ENCODE results near the gene MET. TPM values are rescaled to one million over a fixed set of nuclear protein-coding genes. Genes with fewer than 3 reads are reported as not detected.

Gene MET
- total RNA-seq, 2 experiments from 2014 or later, result 0.16 to 0.27 TPM

GRCh38 chr7:116724560-116725231 lies 52.7 kb downstream of the MET start:
- Mint-ChIP-seq H3K36me3 (ENCODE audit: low read depth) (no peaks in the 10 kb centered on the region), H3K27me3 (no peaks in the 10 kb centered on the region), H3K4me3 (no peak overlapping the region), H3K9me3 (no peaks in the 10 kb centered on the region), H3K27ac (no peak overlapping the region), H3K4me1 (ENCODE audit: low read depth) (no peaks in the 10 kb centered on the region)
- ChIA-PET CTCF (no interaction called here), POLR2A (no interaction called here)
- ATAC-seq (no peak), DNase-seq (no peak)
- TF ChIP-seq CTCF (IDR thresholded peaks at IDR 0.05), result no peak
- intact Hi-C loops (cut with micrococcal nuclease), result no loop called here

DNA sequence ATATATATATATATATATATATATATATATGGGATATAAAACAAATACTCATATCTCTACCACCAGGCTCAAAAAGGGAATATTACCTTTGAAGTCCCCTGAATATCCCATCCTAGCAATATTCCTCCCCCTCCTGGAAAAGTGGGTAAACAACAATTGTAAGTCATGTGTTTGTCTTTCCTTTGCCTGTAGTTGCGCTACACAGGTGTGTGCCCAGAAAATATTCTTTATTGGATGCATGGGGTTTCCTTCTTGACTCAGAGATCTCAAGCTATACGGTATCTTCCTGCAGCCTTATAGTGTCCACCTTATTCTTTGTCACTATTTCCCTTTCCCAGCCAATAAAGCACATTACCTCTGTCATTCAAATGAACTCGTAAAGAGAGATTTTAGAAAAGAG lies 54.2 kb downstream of the MET start:
- H3K9me3 Mint-ChIP-seq, result no peaks in the 10 kb centered on the region
- H3K4me3 Mint-ChIP-seq, result no peak overlapping the region
- TF ChIP-seq CTCF (IDR thresholded peaks at IDR 0.05), result no peak
- DNase-seq (no peak), ATAC-seq (no peak)
- no peaks in the 10 kb centered on the region for H3K4me1 Mint-ChIP-seq (ENCODE audit: low read depth)
- H3K27ac Mint-ChIP-seq, result no peak overlapping the region
- POLR2A ChIA-PET, result no interaction called here
- intact Hi-C loops (cut with micrococcal nuclease), result no loop called here
- CTCF ChIA-PET, result interaction anchor here (1.1 to 1.4 kb wide), 2 partner anchors 12 to 200 kb away, joined by 3 read pairs; no protein-coding TSS in a partner anchor
- H3K36me3 Mint-ChIP-seq (ENCODE audit: low read depth), result no peaks in the 10 kb centered on the region
- H3K27me3 Mint-ChIP-seq, result peaks cover 7% of the 10 kb centered on the region

GRCh38 chr7:116726713-116727431 lies 54.9 kb downstream of the MET start:
- ATAC-seq (no peak), DNase-seq (no peak)
- TF ChIP-seq CTCF (IDR thresholded peaks at IDR 0.05), result no peak
- Mint-ChIP-seq H3K27ac (no peak overlapping the region), H3K9me3 (no peaks in the 10 kb centered on the region), H3K4me3 (no peak overlapping the region), H3K27me3 (peaks cover 7% of the 10 kb centered on the region), H3K36me3 (ENCODE audit: low read depth) (no peaks in the 10 kb centered on the region), H3K4me1 (ENCODE audit: low read depth) (no peaks in the 10 kb centered on the region)
- intact Hi-C loops (cut with micrococcal nuclease), result no loop called here
- POLR2A ChIA-PET, result no interaction called here
- CTCF ChIA-PET, result interaction anchor here (1.1 to 1.4 kb wide), 2 partner anchors 11 to 201 kb away, joined by 3 read pairs; no protein-coding TSS in a partner anchor

GRCh38 chr7:116727432-116728009 lies 55.5 kb downstream of the MET start:
- no peaks in the 10 kb centered on the region for H3K4me1 Mint-ChIP-seq (ENCODE audit: low read depth)
- no peaks in the 10 kb centered on the region for H3K36me3 Mint-ChIP-seq (ENCODE audit: low read depth)
- no peak overlapping the region for H3K4me3 Mint-ChIP-seq
- ATAC-seq, result no peak
- intact Hi-C loops (cut with micrococcal nuclease), result no loop called here
- ChIA-PET POLR2A (no interaction called here), CTCF (interaction anchor here (0.5 kb wide), 1 partner anchor 414 kb away, joined by 4 read pairs; no protein-coding TSS in a partner anchor)
- H3K9me3 Mint-ChIP-seq, result no peaks in the 10 kb centered on the region
- H3K27ac Mint-ChIP-seq, result no peak overlapping the region
- H3K27me3 Mint-ChIP-seq, result peaks cover 7% of the 10 kb centered on the region
- TF ChIP-seq CTCF (IDR thresholded peaks at IDR 0.05), result no peak
- no peak for DNase-seq

DNA sequence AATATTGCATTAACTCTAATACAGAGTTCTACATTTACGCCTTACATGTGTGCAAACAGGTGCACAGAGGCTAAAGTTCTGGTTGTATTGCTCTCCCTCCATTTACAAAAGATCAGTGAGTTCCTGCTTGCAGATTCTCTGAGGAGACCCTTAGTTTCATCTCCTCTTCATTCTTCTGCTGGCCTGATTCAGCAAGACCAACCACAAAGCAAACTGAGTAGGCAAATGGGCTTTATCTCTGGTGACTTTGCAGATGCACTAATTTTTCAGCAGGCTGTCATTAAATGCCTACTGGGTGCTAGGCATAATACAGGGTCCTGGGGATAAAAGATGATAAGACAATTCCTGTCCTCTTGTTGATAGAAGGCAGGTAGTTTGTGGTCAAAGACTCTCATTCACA lies 56.4 kb downstream of the MET start:
- no peak for DNase-seq
- intact Hi-C loops (cut with micrococcal nuclease), result no loop called here
- ChIA-PET POLR2A (no interaction called here), CTCF (no interaction called here)
- H3K4me3 Mint-ChIP-seq, result no peak overlapping the region
- H3K27me3 Mint-ChIP-seq, result peaks cover 10% of the 10 kb centered on the region
- H3K9me3 Mint-ChIP-seq, result no peaks in the 10 kb centered on the region
- H3K36me3 Mint-ChIP-seq (ENCODE audit: low read depth), result no peaks in the 10 kb centered on the region
- no peak overlapping the region for H3K27ac Mint-ChIP-seq
- H3K4me1 Mint-ChIP-seq (ENCODE audit: low read depth), result no peaks in the 10 kb centered on the region
- no peak for TF ChIP-seq CTCF (IDR thresholded peaks at IDR 0.05)
- ATAC-seq, result no peak
